ENCODE data around the gene PRKCA. TPM values are rescaled to one million over a fixed set of nuclear protein-coding genes. Genes with fewer than 3 reads are reported as not detected.

The PRKCA gene
- polyA plus RNA-seq, 2 of the 4 experiments (the other 2 are of a cell fraction), result 28.8 to 65.0 TPM

DNA sequence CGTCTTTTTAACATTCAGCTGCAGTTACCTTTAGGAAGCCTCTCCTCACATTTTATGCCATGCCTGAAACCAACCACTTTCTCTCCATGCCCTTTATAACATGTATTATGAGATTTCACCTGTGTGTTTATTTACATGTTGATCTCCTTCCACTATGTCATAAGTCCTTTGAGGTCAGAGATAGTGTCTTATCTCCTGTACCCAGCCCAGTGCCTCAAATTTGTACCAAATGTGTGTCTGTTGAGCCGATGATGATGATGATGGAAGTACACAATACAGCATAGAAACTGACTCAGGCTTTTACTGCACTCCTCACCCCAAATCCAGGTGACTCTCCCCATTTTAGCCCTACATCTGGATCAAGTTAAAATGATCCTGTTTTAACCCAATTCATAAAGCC, 353.0 kb downstream of the PRKCA start:
- CTCF ChIA-PET, result interaction anchor here (2.0 kb wide), 1 partner anchor 9 kb away, joined by 6 read pairs; no protein-coding TSS in a partner anchor

DNA sequence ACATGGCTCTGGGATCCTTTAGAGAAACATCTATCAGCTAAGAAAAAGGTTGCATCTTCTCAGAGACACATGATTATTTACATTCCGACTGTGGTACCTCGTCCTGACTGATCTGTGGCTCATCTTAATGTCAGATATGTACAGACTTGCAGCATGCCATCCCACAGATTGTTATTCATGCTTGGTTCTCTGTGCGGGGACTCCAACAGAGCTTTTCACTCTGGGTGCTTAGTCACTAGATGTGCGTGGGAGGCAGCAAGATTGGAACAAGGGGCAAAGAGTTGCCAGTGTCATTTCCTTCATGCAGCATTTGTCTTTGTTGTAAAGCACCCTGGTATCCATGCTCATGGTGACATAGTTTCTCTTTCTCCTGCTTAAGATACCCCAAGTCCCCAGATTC, 353.4 kb downstream of the PRKCA start:
- H3K4me1 ChIP-seq, result peaks cover 2% of the 10 kb centered on the region
- H3K4me2 ChIP-seq, result no peak overlapping the region
- no peak overlapping the region for H3K4me3 ChIP-seq
- H3K27ac ChIP-seq, result no peak overlapping the region
- FAIRE-seq, result no peak
- no peak for TF ChIP-seq EHF (CRISPR knock-in tag; IDR thresholded peaks at IDR 0.05)
- TF ChIP-seq NFE2L2 (conservative IDR thresholded peaks at IDR 0.05; ENCODE audit: low read length), result no peak
- TF ChIP-seq, protein P1, sequence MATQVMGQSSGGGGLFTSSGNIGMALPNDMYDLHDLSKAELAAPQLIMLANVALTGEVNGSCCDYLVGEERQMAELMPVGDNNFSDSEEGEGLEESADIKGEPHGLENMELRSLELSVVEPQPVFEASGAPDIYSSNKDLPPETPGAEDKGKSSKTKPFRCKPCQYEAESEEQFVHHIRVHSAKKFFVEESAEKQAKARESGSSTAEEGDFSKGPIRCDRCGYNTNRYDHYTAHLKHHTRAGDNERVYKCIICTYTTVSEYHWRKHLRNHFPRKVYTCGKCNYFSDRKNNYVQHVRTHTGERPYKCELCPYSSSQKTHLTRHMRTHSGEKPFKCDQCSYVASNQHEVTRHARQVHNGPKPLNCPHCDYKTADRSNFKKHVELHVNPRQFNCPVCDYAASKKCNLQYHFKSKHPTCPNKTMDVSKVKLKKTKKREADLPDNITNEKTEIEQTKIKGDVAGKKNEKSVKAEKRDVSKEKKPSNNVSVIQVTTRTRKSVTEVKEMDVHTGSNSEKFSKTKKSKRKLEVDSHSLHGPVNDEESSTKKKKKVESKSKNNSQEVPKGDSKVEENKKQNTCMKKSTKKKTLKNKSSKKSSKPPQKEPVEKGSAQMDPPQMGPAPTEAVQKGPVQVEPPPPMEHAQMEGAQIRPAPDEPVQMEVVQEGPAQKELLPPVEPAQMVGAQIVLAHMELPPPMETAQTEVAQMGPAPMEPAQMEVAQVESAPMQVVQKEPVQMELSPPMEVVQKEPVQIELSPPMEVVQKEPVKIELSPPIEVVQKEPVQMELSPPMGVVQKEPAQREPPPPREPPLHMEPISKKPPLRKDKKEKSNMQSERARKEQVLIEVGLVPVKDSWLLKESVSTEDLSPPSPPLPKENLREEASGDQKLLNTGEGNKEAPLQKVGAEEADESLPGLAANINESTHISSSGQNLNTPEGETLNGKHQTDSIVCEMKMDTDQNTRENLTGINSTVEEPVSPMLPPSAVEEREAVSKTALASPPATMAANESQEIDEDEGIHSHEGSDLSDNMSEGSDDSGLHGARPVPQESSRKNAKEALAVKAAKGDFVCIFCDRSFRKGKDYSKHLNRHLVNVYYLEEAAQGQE (IDR thresholded peaks at IDR 0.05), result no peak
- no peak for TF ChIP-seq CBX8 (IDR thresholded peaks at IDR 0.05)
- TF ChIP-seq MAFK (IDR thresholded peaks at IDR 0.05; ENCODE audit: partially characterized antibody), result no peak
- TF ChIP-seq NR3C1 (IDR thresholded peaks at IDR 0.05), result no peak
- TF ChIP-seq, protein P2, sequence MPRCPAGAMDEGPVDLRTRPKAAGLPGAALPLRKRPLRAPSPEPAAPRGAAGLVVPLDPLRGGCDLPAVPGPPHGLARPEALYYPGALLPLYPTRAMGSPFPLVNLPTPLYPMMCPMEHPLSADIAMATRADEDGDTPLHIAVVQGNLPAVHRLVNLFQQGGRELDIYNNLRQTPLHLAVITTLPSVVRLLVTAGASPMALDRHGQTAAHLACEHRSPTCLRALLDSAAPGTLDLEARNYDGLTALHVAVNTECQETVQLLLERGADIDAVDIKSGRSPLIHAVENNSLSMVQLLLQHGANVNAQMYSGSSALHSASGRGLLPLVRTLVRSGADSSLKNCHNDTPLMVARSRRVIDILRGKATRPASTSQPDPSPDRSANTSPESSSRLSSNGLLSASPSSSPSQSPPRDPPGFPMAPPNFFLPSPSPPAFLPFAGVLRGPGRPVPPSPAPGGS (IDR thresholded peaks at IDR 0.05), result no peak
- no peak for TF ChIP-seq ZSCAN20 (CRISPR knock-in tag; IDR thresholded peaks at IDR 0.05)
- TF ChIP-seq ZNF302 (CRISPR knock-in tag; IDR thresholded peaks at IDR 0.05), result no peak
- no peak for TF ChIP-seq POLR2AphosphoS2 (conservative IDR thresholded peaks at IDR 0.05; ENCODE audit: low read length)
- no peak for TF ChIP-seq CHD2 (IDR thresholded peaks at IDR 0.05; ENCODE audit: low read length, partially characterized antibody)
- TF ChIP-seq GATA3 (IDR thresholded peaks at IDR 0.05; ENCODE audit: borderline replicate concordance), result no peak
- no peak for TF ChIP-seq HEYL (CRISPR knock-in tag; IDR thresholded peaks at IDR 0.05)
- TF ChIP-seq BHLHE40 (IDR thresholded peaks at IDR 0.05; ENCODE audit: low read depth, low read length), result no peak
- TF ChIP-seq EP300 (IDR thresholded peaks at IDR 0.05), result no peak
- no peak for TF ChIP-seq HOXB5 (CRISPR knock-in tag; IDR thresholded peaks at IDR 0.05)
- CTCF ChIA-PET, result interaction anchor here (2.0 kb wide), 1 partner anchor 10 kb away, joined by 6 read pairs; no protein-coding TSS in a partner anchor
- no peak for ATAC-seq
- POLR2A ChIA-PET, result no interaction called here
- no peaks in the 10 kb centered on the region for H3K9me3 ChIP-seq
- DNase-seq (ENCODE audit: low read depth in 1 of 2, low spot score in 1 of 2), result no peak
- 75% methylated on average over 4 of the region's 4 CpGs for WGBS (ENCODE audit: missing lambda C conversion rate)

More for the DNA sequence above, 353.0 kb downstream of the PRKCA start:
- POLR2A ChIA-PET, result no interaction called here
- no peaks in the 10 kb centered on the region for H3K4me1 ChIP-seq
- 90% methylated on average over 2 of the region's 2 CpGs for WGBS (ENCODE audit: missing lambda C conversion rate)
- no peak overlapping the region for H3K4me2 ChIP-seq
- DNase-seq (ENCODE audit: low read depth in 1 of 2, low spot score in 1 of 2), result no peak
- no peak for ATAC-seq
- TF ChIP-seq FOSB (CRISPR knock-in tag; IDR thresholded peaks at IDR 0.05) (no peak), HMGXB4 (CRISPR knock-in tag; IDR thresholded peaks at IDR 0.05; ENCODE audit: borderline replicate concordance) (no peak), RFX5 (IDR thresholded peaks at IDR 0.05) (no peak), HOXA7 (CRISPR knock-in tag; IDR thresholded peaks at IDR 0.05) (no peak), ESRRA (IDR thresholded peaks at IDR 0.05; ENCODE audit: borderline replicate concordance, low read length) (no peak), KDM5A (IDR thresholded peaks at IDR 0.05) (no peak), SREBF2 (IDR thresholded peaks at IDR 0.05) (no peak)
- TF ChIP-seq, protein P3, sequence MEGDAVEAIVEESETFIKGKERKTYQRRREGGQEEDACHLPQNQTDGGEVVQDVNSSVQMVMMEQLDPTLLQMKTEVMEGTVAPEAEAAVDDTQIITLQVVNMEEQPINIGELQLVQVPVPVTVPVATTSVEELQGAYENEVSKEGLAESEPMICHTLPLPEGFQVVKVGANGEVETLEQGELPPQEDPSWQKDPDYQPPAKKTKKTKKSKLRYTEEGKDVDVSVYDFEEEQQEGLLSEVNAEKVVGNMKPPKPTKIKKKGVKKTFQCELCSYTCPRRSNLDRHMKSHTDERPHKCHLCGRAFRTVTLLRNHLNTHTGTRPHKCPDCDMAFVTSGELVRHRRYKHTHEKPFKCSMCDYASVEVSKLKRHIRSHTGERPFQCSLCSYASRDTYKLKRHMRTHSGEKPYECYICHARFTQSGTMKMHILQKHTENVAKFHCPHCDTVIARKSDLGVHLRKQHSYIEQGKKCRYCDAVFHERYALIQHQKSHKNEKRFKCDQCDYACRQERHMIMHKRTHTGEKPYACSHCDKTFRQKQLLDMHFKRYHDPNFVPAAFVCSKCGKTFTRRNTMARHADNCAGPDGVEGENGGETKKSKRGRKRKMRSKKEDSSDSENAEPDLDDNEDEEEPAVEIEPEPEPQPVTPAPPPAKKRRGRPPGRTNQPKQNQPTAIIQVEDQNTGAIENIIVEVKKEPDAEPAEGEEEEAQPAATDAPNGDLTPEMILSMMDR (IDR thresholded peaks at IDR 0.05), result no peak
- TF ChIP-seq, protein P4, sequence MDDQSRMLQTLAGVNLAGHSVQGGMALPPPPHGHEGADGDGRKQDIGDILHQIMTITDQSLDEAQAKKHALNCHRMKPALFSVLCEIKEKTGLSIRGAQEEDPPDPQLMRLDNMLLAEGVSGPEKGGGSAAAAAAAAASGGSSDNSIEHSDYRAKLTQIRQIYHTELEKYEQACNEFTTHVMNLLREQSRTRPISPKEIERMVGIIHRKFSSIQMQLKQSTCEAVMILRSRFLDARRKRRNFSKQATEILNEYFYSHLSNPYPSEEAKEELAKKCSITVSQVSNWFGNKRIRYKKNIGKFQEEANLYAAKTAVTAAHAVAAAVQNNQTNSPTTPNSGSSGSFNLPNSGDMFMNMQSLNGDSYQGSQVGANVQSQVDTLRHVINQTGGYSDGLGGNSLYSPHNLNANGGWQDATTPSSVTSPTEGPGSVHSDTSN (IDR thresholded peaks at IDR 0.05), result no peak
- TF ChIP-seq, protein P2 (IDR thresholded peaks at IDR 0.05), result no peak
- no peaks in the 10 kb centered on the region for H3K9me3 ChIP-seq
- FAIRE-seq, result no peak
- no peak overlapping the region for H3K27ac ChIP-seq
- no peak overlapping the region for H3K4me3 ChIP-seq
